Pons (tissue), 1 donor: ENCODE measurements around the gene CUBN.

Experiments used
- DNase-seq: peaks from one replicate; pipeline ENCODE4 v3.0.0-alpha.2; 2016; ENCODE audit warnings: low spot score

Gene CUBN

GRCh38 chr10:17129741-17130140 is at the start of gene CUBN:
TSS of gene CUBN (minus strand) at chr10:17129811. CDS start at chr10:17129765, 46 bp downstream.
- no peak for DNase-seq

- no peak for DNase-seq
These were observed 49.4 kb upstream of the CUBN start for GRCh38 chr10:17179002-17179401.

GRCh38 chr10:17178006-17178405 is 48.4 kb upstream of the CUBN start:
- no peak for DNase-seq

- no peak for DNase-seq
These were observed 47.4 kb upstream of the CUBN start for GRCh38 chr10:17177014-17177413.

GRCh38 chr10:17176091-17176490 is 46.5 kb upstream of the CUBN start:
- DNase-seq, result no peak

- no peak for DNase-seq
These were observed 45.9 kb upstream of the CUBN start for GRCh38 chr10:17175551-17175950.

- no peak for DNase-seq
These were observed 45.0 kb upstream of the CUBN start for GRCh38 chr10:17174626-17175025.

- no peak for DNase-seq
These were observed 41.6 kb upstream of the CUBN start for GRCh38 chr10:17171141-17171641.

GRCh38 chr10:17169803-17170202 is 40.2 kb upstream of the CUBN start:
- DNase-seq, result no peak

GRCh38 chr10:17166699-17167098 is 37.1 kb upstream of the CUBN start:
- DNase-seq, result no peak

- no peak for DNase-seq
These were observed 33.2 kb upstream of the CUBN start for GRCh38 chr10:17162828-17163227.

GRCh38 chr10:17161775-17162174 is 32.2 kb upstream of the CUBN start:
- no peak for DNase-seq

- DNase-seq, result no peak
These were observed 27.4 kb upstream of the CUBN start for GRCh38 chr10:17157024-17157423.

GRCh38 chr10:17155826-17156225 is 26.2 kb upstream of the CUBN start:
- no peak for DNase-seq

- DNase-seq, result no peak
These were observed 24.5 kb upstream of the CUBN start for GRCh38 chr10:17154116-17154515.

GRCh38 chr10:17153321-17153720 is 23.7 kb upstream of the CUBN start:
- DNase-seq, result no peak

- DNase-seq, result no peak
These were observed 22.1 kb upstream of the CUBN start for GRCh38 chr10:17151716-17152115.

- DNase-seq, result no peak
These were observed 18.4 kb upstream of the CUBN start for GRCh38 chr10:17147884-17148489.

- no peak for DNase-seq
These were observed 17.3 kb upstream of the CUBN start for GRCh38 chr10:17146892-17147291.

GRCh38 chr10:17145239-17145638 is 15.6 kb upstream of the CUBN start:
- DNase-seq, result no peak

- DNase-seq, result no peak
These were observed 15.1 kb upstream of the CUBN start for GRCh38 chr10:17144757-17145156.

GRCh38 chr10:17144032-17144431 is 14.4 kb upstream of the CUBN start:
- no peak for DNase-seq

- no peak for DNase-seq
These were observed 13.6 kb upstream of the CUBN start for GRCh38 chr10:17143055-17143690.
